ENCODE data around the gene CHST15.
"Not testable (repeated sequence)": the region's sequence is repeated elsewhere in the genome, so short reads cannot be mapped to it uniquely, and the experiment has no call there.

The CHST15 gene

GRCh38 chr10:124035306-124035927 lies 58.0 kb downstream of the CHST15 start:
- no peak overlapping the region for H3K4me3 ChIP-seq (ENCODE audit: control insufficient read depth, low read depth, low read length)

GRCh38 chr10:124034576-124035305 lies 58.7 kb downstream of the CHST15 start:
- not testable (repeated sequence) for DNase-seq (ENCODE audit: low read depth); H3K4me3 ChIP-seq (ENCODE audit: control insufficient read depth, low read depth, low read length)

More at GRCh38 chr10:124035306-124035927, 58.0 kb downstream of the CHST15 start:
- no peak for TF ChIP-seq CTCF (IDR thresholded peaks at IDR 0.05; ENCODE audit: control insufficient read depth, insufficient read depth, low read depth, low read length, missing control alignments)
- no peak for DNase-seq (ENCODE audit: low read depth)

GRCh38 chr10:124033887-124034218 lies 59.5 kb downstream of the CHST15 start:
- no peak for DNase-seq (ENCODE audit: low read depth)
- no peak for TF ChIP-seq CTCF (IDR thresholded peaks at IDR 0.05; ENCODE audit: control insufficient read depth, insufficient read depth, low read depth, low read length, missing control alignments)

GRCh38 chr10:124032971-124033886 lies 60.2 kb downstream of the CHST15 start:
- DNase-seq (ENCODE audit: low read depth): peak; percentile 59
- H3K4me3 ChIP-seq (ENCODE audit: control insufficient read depth, low read depth, low read length): no peak overlapping the region
- no peak for TF ChIP-seq CTCF (IDR thresholded peaks at IDR 0.05; ENCODE audit: control insufficient read depth, insufficient read depth, low read depth, low read length, missing control alignments)

More at GRCh38 chr10:124033887-124034218, 59.5 kb downstream of the CHST15 start:
- no peak overlapping the region for H3K4me3 ChIP-seq (ENCODE audit: control insufficient read depth, low read depth, low read length)

- no peak for TF ChIP-seq CTCF (IDR thresholded peaks at IDR 0.05; ENCODE audit: control insufficient read depth, insufficient read depth, low read depth, low read length, missing control alignments)
- H3K4me3 ChIP-seq (ENCODE audit: control insufficient read depth, low read depth, low read length): no peak overlapping the region
- no peak for DNase-seq (ENCODE audit: low read depth)
Observed at GRCh38 chr10:124032087-124032935, 61.1 kb downstream of the CHST15 start.

GRCh38 chr10:124030492-124031110 lies 62.8 kb downstream of the CHST15 start:
- no peak for DNase-seq (ENCODE audit: low read depth)
- H3K4me3 ChIP-seq (ENCODE audit: control insufficient read depth, low read depth, low read length): no peak overlapping the region
- no peak for TF ChIP-seq CTCF (IDR thresholded peaks at IDR 0.05; ENCODE audit: control insufficient read depth, insufficient read depth, low read depth, low read length, missing control alignments)
